BE2C (cell line): ENCODE data around the gene MYO1E.
"Not testable (repeated sequence)": the region's sequence is repeated elsewhere in the genome, so short reads cannot be mapped to it uniquely, and the experiment has no call there.

ENCODE experiments used
- DNase-seq: peaks from one replicate; pipeline ENCODE4 v3.0.0-alpha.2; 2020
- H3K27me3 ChIP-seq: fragments of 250-450 bp; sonication (Bioruptor Pico); 2 replicates; pipeline ENCODE4 v1.5.1; 2020; ENCODE audit warnings: mild to moderate bottlenecking
- H3K36me3 ChIP-seq: fragments of 250-450 bp; sonication (Bioruptor Pico); 2 replicates; pipeline ENCODE4 v1.5.1; 2020; ENCODE audit warnings: mild to moderate bottlenecking
- H3K4me1 ChIP-seq: fragments of 250-450 bp; sonication (Bioruptor Pico); 2 replicates; pipeline ENCODE4 v1.5.1; 2020
- H3K4me3 ChIP-seq: 2 replicates; pipeline ENCODE4 v1.5.1; 2011; ENCODE audit warnings: low read depth, low read length
- H3K9me3 ChIP-seq: fragments of 250-450 bp; sonication (Bioruptor Pico); 2 replicates; pipeline ENCODE4 v1.5.1; 2020
- CTCF ChIP-seq: IDR thresholded peaks from 2 replicates; pipeline ENCODE4 v1.5.1; 2012; ENCODE audit warnings: mild to moderate bottlenecking, low read depth, low read length

MYO1E gene

GRCh38 chr15:59133929-59134427 is 238.7 kb downstream of the MYO1E start:
- H3K36me3 ChIP-seq, result peaks cover 51% of the 10 kb centered on the region
- TF ChIP-seq CTCF, result no peak
- H3K9me3 ChIP-seq, result no peaks in the 10 kb centered on the region
- no peak overlapping the region for H3K4me3 ChIP-seq
- no peaks in the 10 kb centered on the region for H3K27me3 ChIP-seq
- no peaks in the 10 kb centered on the region for H3K4me1 ChIP-seq
- no peak for DNase-seq

GRCh38 chr15:59131969-59132562 is 240.6 kb downstream of the MYO1E start:
- peaks cover 66% of the 10 kb centered on the region for H3K36me3 ChIP-seq
- DNase-seq, result no peak
- TF ChIP-seq CTCF, result no peak

GRCh38 chr15:59131456-59131855 is 241.2 kb downstream of the MYO1E start:
- no peak overlapping the region for H3K4me3 ChIP-seq
- H3K36me3 ChIP-seq, result peaks cover 69% of the 10 kb centered on the region
- DNase-seq, result no peak
- no peaks in the 10 kb centered on the region for H3K4me1 ChIP-seq
- no peaks in the 10 kb centered on the region for H3K27me3 ChIP-seq
- no peak for TF ChIP-seq CTCF
- H3K9me3 ChIP-seq, result no peaks in the 10 kb centered on the region

More at GRCh38 chr15:59131969-59132562, 240.6 kb downstream of the MYO1E start:
- no peak overlapping the region for H3K4me3 ChIP-seq
- H3K4me1 ChIP-seq, result no peaks in the 10 kb centered on the region
- H3K9me3 ChIP-seq, result no peaks in the 10 kb centered on the region
- no peaks in the 10 kb centered on the region for H3K27me3 ChIP-seq

- peaks cover 84% of the 10 kb centered on the region for H3K36me3 ChIP-seq
- H3K4me1 ChIP-seq, H3K27me3 ChIP-seq, DNase-seq, H3K4me3 ChIP-seq, H3K9me3 ChIP-seq: not testable (repeated sequence)
These were observed 245.4 kb downstream of the MYO1E start for GRCh38 chr15:59127255-59127654.

- not testable (repeated sequence) for H3K9me3 ChIP-seq, H3K27me3 ChIP-seq, DNase-seq, H3K4me3 ChIP-seq, H3K4me1 ChIP-seq
- H3K36me3 ChIP-seq, result peaks cover 75% of the 10 kb centered on the region
These were observed 247.0 kb downstream of the MYO1E start for GRCh38 chr15:59125683-59126082.

- no peaks in the 10 kb centered on the region for H3K4me1 ChIP-seq
- peaks cover 74% of the 10 kb centered on the region for H3K36me3 ChIP-seq
- no peaks in the 10 kb centered on the region; the same call in 1 of the 2 replicates for H3K9me3 ChIP-seq
- TF ChIP-seq CTCF, result no peak
- no peak overlapping the region for H3K4me3 ChIP-seq
- H3K27me3 ChIP-seq, result no peaks in the 10 kb centered on the region
- DNase-seq, result no peak
These were observed 248.4 kb downstream of the MYO1E start for GRCh38 chr15:59124261-59124660.

- H3K4me3 ChIP-seq, result no peak overlapping the region
- no peaks in the 10 kb centered on the region for H3K4me1 ChIP-seq
- no peaks in the 10 kb centered on the region; the same call in 1 of the 2 replicates for H3K9me3 ChIP-seq
- peaks cover 81% of the 10 kb centered on the region for H3K36me3 ChIP-seq
- DNase-seq, result no peak
- no peak for TF ChIP-seq CTCF
- H3K27me3 ChIP-seq, result no peaks in the 10 kb centered on the region
These were observed 251.7 kb downstream of the MYO1E start for GRCh38 chr15:59120937-59121336.
